ENCODE results near the gene ABCA1. TPM values are rescaled to one million over a fixed set of nuclear protein-coding genes. Genes with fewer than 3 reads are reported as not detected.

Gene ABCA1
- total and polyA plus RNA-seq, 10 of the 15 experiments (the other 5 are each of a cell fraction or from before 2014, with no cell fraction given): 0.01 to 0.56 (median 0.16) TPM

- TF ChIP-seq EGR1 (IDR thresholded peaks at IDR 0.05; ENCODE audit: borderline replicate concordance in 1 of 2, low read depth in 2 of 2, low read length in 2 of 2) (no peak), TCF12 (IDR thresholded peaks at IDR 0.05; ENCODE audit: low read depth, low read length) (no peak), ZBTB33 (IDR thresholded peaks at IDR 0.05) (no peak), ATF7 (IDR thresholded peaks at IDR 0.05; ENCODE audit: low read depth) (peak; percentile 96), KDM1A (IDR thresholded peaks at IDR 0.05; ENCODE audit: borderline replicate concordance) (no peak), STAT1 (conservative IDR thresholded peaks at IDR 0.05) (no peak; the same call in 1 of the 2 replicates), WRNIP1 (IDR thresholded peaks at IDR 0.05; ENCODE audit: borderline replicate concordance, low read depth, low read length) (no peak), EED (IDR thresholded peaks at IDR 0.05; ENCODE audit: low read depth) (peak; percentile 60), NFXL1 (IDR thresholded peaks at IDR 0.05; ENCODE audit: borderline replicate concordance) (no peak), REST (IDR thresholded peaks at IDR 0.05; ENCODE audit: low read depth, low read length) (no peak), NR2C1 (IDR thresholded peaks at IDR 0.05) (peak; percentile 75), SIN3A (IDR thresholded peaks at IDR 0.05; ENCODE audit: low read depth, low read length) (no peak), RCOR1 (conservative IDR thresholded peaks at IDR 0.05; ENCODE audit: low read depth, low read length) (no peak), POU2F2 (IDR thresholded peaks at IDR 0.05; ENCODE audit: borderline replicate concordance, low read depth, low read length) (peak; percentile 81; the same call in 2 of the 3 replicates), HCFC1 (IDR thresholded peaks at IDR 0.05; ENCODE audit: low read length) (no peak), KAT2A (conservative IDR thresholded peaks at IDR 0.05; ENCODE audit: control insufficient read depth, low read depth, low read length) (no peak), ZBTB11 (CRISPR knock-in tag; IDR thresholded peaks at IDR 0.05) (no peak), TCF3 (IDR thresholded peaks at IDR 0.05; ENCODE audit: borderline replicate concordance, insufficient read depth, low read depth, low read length) (no peak)
Measured at GRCh38 chr9:104774831-104775573, 153.0 kb downstream of the ABCA1 start (continued).
